GM23338 (cell line): Measurements from ENCODE around the gene FBXO15. TPM values are rescaled to one million over a fixed set of nuclear protein-coding genes. Genes with fewer than 3 reads are reported as not detected.

Source experiments
- ATAC-seq: fragments of 200-7000 bp; cut with Tn5 transposase; 3 replicates; pipeline ENCODE4 v1.9.1; 2020
- DNase-seq: peaks from one replicate; pipeline ENCODE4 v3.0.0-alpha.2; 2015; ENCODE audit warnings: low spot score
- H2AFZ ChIP-seq: fragments of 200-600 bp; sonication (generic); 2 replicates; pipeline ENCODE4 v1.8.0; 2016; ENCODE audit warnings: antibody characterized with exemption, mild to moderate bottlenecking, moderate library complexity
- H3F3A ChIP-seq: fragments of 200-600 bp; sonication (generic); replicated peaks from 2 replicates; pipeline ENCODE4 v1.8.0; 2017; ENCODE audit warnings: antibody characterized with exemption, mixed run types, low read depth
- H3K27ac ChIP-seq: fragments of 200-600 bp; sonication (generic); 2 replicates; pipeline ENCODE4 v1.6.1; 2016; ENCODE audit warnings: low read depth
- H3K27me3 ChIP-seq: fragments of 200-600 bp; sonication (generic); 2 replicates; pipeline ENCODE4 v1.8.0; 2016; ENCODE audit warnings: mild to moderate bottlenecking, mixed run types, moderate library complexity; ENCODE audit not compliant: insufficient read depth
- H3K36me3 ChIP-seq: fragments of 200-600 bp; sonication (generic); 2 replicates; pipeline ENCODE4 v1.8.0; 2016; ENCODE audit warnings: mild to moderate bottlenecking; ENCODE audit not compliant: insufficient read depth
- H3K4me1 ChIP-seq: fragments of 200-600 bp; sonication (generic); 2 replicates; pipeline ENCODE4 v1.8.0; 2016; ENCODE audit warnings: mild to moderate bottlenecking, moderate library complexity; ENCODE audit not compliant: insufficient read depth
- H3K4me2 ChIP-seq: fragments of 200-600 bp; sonication (generic); 2 replicates; pipeline ENCODE4 v1.7.1; 2017; ENCODE audit warnings: mixed run types
- H3K4me3 ChIP-seq: fragments of 200-600 bp; sonication (generic); 2 replicates; pipeline ENCODE4 v1.6.1; 2016; ENCODE audit warnings: mixed run types
- H3K79me2 ChIP-seq: fragments of 200-600 bp; sonication (generic); replicated peaks from 2 replicates; pipeline ENCODE4 v1.8.0; 2017; ENCODE audit warnings: mild to moderate bottlenecking; ENCODE audit not compliant: insufficient read depth
- H3K9me2 ChIP-seq: fragments of 200-600 bp; sonication (generic); 2 replicates; pipeline ENCODE4 v1.8.0; 2017; ENCODE audit not compliant: insufficient read depth
- H4K20me1 ChIP-seq: fragments of 200-600 bp; sonication (generic); replicated peaks from 2 replicates; pipeline ENCODE4 v1.8.0; 2017; ENCODE audit warnings: mild to moderate bottlenecking; ENCODE audit not compliant: insufficient read depth
- H3K27ac Mint-ChIP-seq: 2 replicates; pipeline ENCODE4 v1.8.0; 2020; ENCODE audit warnings: inconsistent platforms, mild to moderate bottlenecking, moderate library complexity, mixed read lengths
- H3K27me3 Mint-ChIP-seq: 3 replicates; pipeline ENCODE4 v1.8.0; 2022; ENCODE audit warnings: low read depth, mild to moderate bottlenecking, moderate library complexity, mixed read lengths, inconsistent platforms; ENCODE audit not compliant: insufficient read depth, poor library complexity
- H3K36me3 Mint-ChIP-seq: 3 replicates; pipeline ENCODE4 v1.8.0; 2021; ENCODE audit warnings: low read depth, mild to moderate bottlenecking, inconsistent platforms, moderate library complexity, mixed read lengths
- H3K4me1 Mint-ChIP-seq: 3 replicates; pipeline ENCODE4 v1.8.0; 2020; ENCODE audit warnings: mild to moderate bottlenecking, inconsistent platforms, mixed read lengths
- H3K4me3 Mint-ChIP-seq: 3 replicates; pipeline ENCODE4 v1.8.0; 2021; ENCODE audit warnings: moderate library complexity, mild to moderate bottlenecking, inconsistent platforms, mixed read lengths
- H3K9me3 Mint-ChIP-seq: 3 replicates; pipeline ENCODE4 v1.8.0; 2020; ENCODE audit warnings: moderate library complexity, mild to moderate bottlenecking, inconsistent platforms, mixed read lengths
- CREB1 ChIP-seq: fragments of 250-450 bp; sonication (Bioruptor Pico); IDR thresholded peaks from 2 replicates; pipeline ENCODE4 v1.5.0; 2020; ENCODE audit warnings: low read depth, mild to moderate bottlenecking, moderate library complexity
- EZH2 ChIP-seq: fragments of 200-600 bp; sonication (generic); IDR thresholded peaks from one replicate; pipeline ENCODE4 v1.8.0; 2017; ENCODE audit warnings: antibody characterized with exemption, mild to moderate bottlenecking, low read depth; ENCODE audit not compliant: unreplicated experiment
- EZH2phosphoT487 ChIP-seq: fragments of 200-600 bp; sonication (generic); IDR thresholded peaks from one replicate; pipeline ENCODE4 v1.8.1; 2018; ENCODE audit warnings: antibody characterized with exemption; ENCODE audit not compliant: unreplicated experiment
- JUNB ChIP-seq: IDR thresholded peaks from one replicate; pipeline ENCODE4 v1.6.1; 2016; ENCODE audit warnings: antibody characterized with exemption; ENCODE audit not compliant: unreplicated experiment
- NANOG ChIP-seq: IDR thresholded peaks from 2 replicates; pipeline ENCODE4 v1.6.1; 2016; ENCODE audit warnings: antibody characterized with exemption, borderline replicate concordance
- POLR2AphosphoS5 ChIP-seq: IDR thresholded peaks from 2 replicates; pipeline ENCODE4 v1.6.1; 2016; ENCODE audit warnings: antibody characterized with exemption, low read depth
- STAT1 ChIP-seq: IDR thresholded peaks from one replicate; pipeline ENCODE4 v1.6.1; 2016; ENCODE audit warnings: antibody characterized with exemption; ENCODE audit not compliant: unreplicated experiment
- ZNF114 ChIP-seq: fragments of 250-450 bp; sonication (Bioruptor Pico); IDR thresholded peaks from 2 replicates; pipeline ENCODE4 v1.5.0; 2020; ENCODE audit warnings: mild to moderate bottlenecking, moderate library complexity
- ZNF331 ChIP-seq: fragments of 250-450 bp; sonication (Bioruptor Pico); IDR thresholded peaks from 2 replicates; pipeline ENCODE4 v1.5.0; 2020; ENCODE audit warnings: low read depth, mild to moderate bottlenecking, moderate library complexity
- polyA plus RNA-seq: library from polyadenylated mRNA; unstranded; fragments of >200 nt; fragmentation: Nextera tagmentation; extraction: Ambion mirVana; gene quantifications from 2 replicates; pipeline ENCODE4 v1.2.1, GENCODE V29; 2016
- total RNA-seq: library from RNA; depleted of rRNA; stranded (reverse); fragments of >200 nt; shearing (Covaris generic); gene quantifications from 2 replicates; pipeline ENCODE4 v1.2.3, GENCODE V29; 2014
- TF ChIP-seq, protein P1 (sequence below): fragments of 250-450 bp; sonication (Bioruptor Pico); IDR thresholded peaks from 2 replicates; pipeline ENCODE4 v1.5.0; 2020; ENCODE audit warnings: mild to moderate bottlenecking, moderate library complexity
- TF ChIP-seq, protein P2 (sequence below): IDR thresholded peaks from 2 replicates; pipeline ENCODE4 v1.6.1; 2016; ENCODE audit warnings: antibody characterized with exemption
- TF ChIP-seq, protein P3 (sequence below), 2 experiments: fragments of 200-600 bp in 1 of 2; sonication (generic) in 1 of 2; conservative IDR thresholded peaks; 2 replicates each; pipeline versions ENCODE4 v1.5.1 to v1.6.1; 2016 to 2017; ENCODE audit warnings: antibody characterized with exemption in 2 of 2, low read depth in 2 of 2, mild to moderate bottlenecking in 2 of 2, moderate library complexity in 1 of 2
- TF ChIP-seq, protein P4 (sequence below): IDR thresholded peaks from one replicate; pipeline ENCODE4 v1.6.1; 2018; ENCODE audit warnings: antibody characterized with exemption; ENCODE audit not compliant: unreplicated experiment

The FBXO15 gene
- total and polyA plus RNA-seq, 2 experiments from 2014 or later: 0.21 to 0.53 TPM

DNA sequence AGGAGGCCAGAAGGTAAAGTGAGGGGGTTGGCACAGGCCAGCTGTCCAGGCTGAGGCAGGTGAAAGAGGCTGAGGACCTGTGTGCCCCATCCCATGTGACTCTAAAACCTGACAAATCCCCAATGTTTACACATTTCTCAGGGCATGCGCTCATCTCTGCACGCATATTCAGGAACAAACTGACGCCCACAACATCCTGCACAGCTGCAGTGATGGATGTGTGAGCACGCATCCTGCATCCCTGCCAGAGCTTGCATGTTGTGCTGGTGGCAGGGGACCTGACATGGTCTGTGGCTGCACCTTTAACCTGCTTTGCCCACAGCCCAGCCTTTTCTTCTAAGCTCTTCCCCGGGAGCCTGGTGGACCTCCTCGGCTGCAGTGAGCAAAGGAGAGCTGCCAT is 83.1 kb downstream of the FBXO15 start:
- Mint-ChIP-seq H3K9me3 (no peaks in the 10 kb centered on the region; the same call in 2 of the 3 replicates), H3K27ac (no peak overlapping the region), H3K4me3 (no peak overlapping the region), H3K4me1 (peaks cover 8% of the 10 kb centered on the region; the same call in 2 of the 3 replicates), H3K36me3 (no peaks in the 10 kb centered on the region), H3K27me3 (peaks cover 7% of the 10 kb centered on the region)
- no peaks in the 10 kb centered on the region for H3K9me2 ChIP-seq
- no peak overlapping the region for H2AFZ ChIP-seq
- no peaks in the 10 kb centered on the region for H3K79me2 ChIP-seq
- TF ChIP-seq, protein P1, sequence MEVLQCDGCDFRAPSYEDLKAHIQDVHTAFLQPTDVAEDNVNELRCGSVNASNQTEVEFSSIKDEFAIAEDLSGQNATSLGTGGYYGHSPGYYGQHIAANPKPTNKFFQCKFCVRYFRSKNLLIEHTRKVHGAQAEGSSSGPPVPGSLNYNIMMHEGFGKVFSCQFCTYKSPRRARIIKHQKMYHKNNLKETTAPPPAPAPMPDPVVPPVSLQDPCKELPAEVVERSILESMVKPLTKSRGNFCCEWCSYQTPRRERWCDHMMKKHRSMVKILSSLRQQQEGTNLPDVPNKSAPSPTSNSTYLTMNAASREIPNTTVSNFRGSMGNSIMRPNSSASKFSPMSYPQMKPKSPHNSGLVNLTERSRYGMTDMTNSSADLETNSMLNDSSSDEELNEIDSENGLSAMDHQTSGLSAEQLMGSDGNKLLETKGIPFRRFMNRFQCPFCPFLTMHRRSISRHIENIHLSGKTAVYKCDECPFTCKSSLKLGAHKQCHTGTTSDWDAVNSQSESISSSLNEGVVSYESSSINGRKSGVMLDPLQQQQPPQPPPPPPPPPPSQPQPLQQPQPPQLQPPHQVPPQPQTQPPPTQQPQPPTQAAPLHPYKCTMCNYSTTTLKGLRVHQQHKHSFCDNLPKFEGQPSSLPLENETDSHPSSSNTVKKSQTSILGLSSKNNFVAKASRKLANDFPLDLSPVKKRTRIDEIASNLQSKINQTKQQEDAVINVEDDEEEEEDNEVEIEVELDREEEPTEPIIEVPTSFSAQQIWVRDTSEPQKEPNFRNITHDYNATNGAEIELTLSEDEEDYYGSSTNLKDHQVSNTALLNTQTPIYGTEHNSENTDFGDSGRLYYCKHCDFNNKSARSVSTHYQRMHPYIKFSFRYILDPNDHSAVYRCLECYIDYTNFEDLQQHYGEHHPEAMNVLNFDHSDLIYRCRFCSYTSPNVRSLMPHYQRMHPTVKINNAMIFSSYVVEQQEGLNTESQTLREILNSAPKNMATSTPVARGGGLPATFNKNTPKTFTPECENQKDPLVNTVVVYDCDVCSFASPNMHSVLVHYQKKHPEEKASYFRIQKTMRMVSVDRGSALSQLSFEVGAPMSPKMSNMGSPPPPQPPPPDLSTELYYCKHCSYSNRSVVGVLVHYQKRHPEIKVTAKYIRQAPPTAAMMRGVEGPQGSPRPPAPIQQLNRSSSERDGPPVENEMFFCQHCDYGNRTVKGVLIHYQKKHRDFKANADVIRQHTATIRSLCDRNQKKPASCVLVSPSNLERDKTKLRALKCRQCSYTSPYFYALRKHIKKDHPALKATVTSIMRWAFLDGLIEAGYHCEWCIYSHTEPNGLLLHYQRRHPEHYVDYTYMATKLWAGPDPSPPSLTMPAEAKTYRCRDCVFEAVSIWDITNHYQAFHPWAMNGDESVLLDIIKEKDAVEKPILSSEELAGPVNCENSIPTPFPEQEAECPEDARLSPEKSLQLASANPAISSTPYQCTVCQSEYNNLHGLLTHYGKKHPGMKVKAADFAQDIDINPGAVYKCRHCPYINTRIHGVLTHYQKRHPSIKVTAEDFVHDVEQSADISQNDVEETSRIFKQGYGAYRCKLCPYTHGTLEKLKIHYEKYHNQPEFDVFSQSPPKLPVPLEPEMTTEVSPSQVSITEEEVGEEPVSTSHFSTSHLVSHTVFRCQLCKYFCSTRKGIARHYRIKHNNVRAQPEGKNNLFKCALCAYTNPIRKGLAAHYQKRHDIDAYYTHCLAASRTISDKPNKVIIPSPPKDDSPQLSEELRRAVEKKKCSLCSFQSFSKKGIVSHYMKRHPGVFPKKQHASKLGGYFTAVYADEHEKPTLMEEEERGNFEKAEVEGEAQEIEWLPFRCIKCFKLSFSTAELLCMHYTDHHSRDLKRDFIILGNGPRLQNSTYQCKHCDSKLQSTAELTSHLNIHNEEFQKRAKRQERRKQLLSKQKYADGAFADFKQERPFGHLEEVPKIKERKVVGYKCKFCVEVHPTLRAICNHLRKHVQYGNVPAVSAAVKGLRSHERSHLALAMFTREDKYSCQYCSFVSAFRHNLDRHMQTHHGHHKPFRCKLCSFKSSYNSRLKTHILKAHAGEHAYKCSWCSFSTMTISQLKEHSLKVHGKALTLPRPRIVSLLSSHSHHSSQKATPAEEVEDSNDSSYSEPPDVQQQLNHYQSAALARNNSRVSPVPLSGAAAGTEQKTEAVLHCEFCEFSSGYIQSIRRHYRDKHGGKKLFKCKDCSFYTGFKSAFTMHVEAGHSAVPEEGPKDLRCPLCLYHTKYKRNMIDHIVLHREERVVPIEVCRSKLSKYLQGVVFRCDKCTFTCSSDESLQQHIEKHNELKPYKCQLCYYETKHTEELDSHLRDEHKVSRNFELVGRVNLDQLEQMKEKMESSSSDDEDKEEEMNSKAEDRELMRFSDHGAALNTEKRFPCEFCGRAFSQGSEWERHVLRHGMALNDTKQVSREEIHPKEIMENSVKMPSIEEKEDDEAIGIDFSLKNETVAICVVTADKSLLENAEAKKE: no peak
- no peak for TF ChIP-seq EZH2phosphoT487
- TF ChIP-seq NANOG: no peak
- TF ChIP-seq, protein P2, sequence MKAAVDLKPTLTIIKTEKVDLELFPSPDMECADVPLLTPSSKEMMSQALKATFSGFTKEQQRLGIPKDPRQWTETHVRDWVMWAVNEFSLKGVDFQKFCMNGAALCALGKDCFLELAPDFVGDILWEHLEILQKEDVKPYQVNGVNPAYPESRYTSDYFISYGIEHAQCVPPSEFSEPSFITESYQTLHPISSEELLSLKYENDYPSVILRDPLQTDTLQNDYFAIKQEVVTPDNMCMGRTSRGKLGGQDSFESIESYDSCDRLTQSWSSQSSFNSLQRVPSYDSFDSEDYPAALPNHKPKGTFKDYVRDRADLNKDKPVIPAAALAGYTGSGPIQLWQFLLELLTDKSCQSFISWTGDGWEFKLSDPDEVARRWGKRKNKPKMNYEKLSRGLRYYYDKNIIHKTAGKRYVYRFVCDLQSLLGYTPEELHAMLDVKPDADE: no peak
- no peak for TF ChIP-seq ZNF114 (CRISPR knock-in tag)
- TF ChIP-seq, protein P3, sequence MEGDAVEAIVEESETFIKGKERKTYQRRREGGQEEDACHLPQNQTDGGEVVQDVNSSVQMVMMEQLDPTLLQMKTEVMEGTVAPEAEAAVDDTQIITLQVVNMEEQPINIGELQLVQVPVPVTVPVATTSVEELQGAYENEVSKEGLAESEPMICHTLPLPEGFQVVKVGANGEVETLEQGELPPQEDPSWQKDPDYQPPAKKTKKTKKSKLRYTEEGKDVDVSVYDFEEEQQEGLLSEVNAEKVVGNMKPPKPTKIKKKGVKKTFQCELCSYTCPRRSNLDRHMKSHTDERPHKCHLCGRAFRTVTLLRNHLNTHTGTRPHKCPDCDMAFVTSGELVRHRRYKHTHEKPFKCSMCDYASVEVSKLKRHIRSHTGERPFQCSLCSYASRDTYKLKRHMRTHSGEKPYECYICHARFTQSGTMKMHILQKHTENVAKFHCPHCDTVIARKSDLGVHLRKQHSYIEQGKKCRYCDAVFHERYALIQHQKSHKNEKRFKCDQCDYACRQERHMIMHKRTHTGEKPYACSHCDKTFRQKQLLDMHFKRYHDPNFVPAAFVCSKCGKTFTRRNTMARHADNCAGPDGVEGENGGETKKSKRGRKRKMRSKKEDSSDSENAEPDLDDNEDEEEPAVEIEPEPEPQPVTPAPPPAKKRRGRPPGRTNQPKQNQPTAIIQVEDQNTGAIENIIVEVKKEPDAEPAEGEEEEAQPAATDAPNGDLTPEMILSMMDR (conservative IDR thresholded peaks at IDR 0.05; ENCODE audit: low read depth in 2 of 2): no peak
- TF ChIP-seq EZH2: no peak
- TF ChIP-seq CREB1: no peak
- no peak for TF ChIP-seq POLR2AphosphoS5
- no peak for TF ChIP-seq ZNF331 (CRISPR knock-in tag)
- TF ChIP-seq STAT1: no peak
- TF ChIP-seq JUNB: no peak
- TF ChIP-seq, protein P4, sequence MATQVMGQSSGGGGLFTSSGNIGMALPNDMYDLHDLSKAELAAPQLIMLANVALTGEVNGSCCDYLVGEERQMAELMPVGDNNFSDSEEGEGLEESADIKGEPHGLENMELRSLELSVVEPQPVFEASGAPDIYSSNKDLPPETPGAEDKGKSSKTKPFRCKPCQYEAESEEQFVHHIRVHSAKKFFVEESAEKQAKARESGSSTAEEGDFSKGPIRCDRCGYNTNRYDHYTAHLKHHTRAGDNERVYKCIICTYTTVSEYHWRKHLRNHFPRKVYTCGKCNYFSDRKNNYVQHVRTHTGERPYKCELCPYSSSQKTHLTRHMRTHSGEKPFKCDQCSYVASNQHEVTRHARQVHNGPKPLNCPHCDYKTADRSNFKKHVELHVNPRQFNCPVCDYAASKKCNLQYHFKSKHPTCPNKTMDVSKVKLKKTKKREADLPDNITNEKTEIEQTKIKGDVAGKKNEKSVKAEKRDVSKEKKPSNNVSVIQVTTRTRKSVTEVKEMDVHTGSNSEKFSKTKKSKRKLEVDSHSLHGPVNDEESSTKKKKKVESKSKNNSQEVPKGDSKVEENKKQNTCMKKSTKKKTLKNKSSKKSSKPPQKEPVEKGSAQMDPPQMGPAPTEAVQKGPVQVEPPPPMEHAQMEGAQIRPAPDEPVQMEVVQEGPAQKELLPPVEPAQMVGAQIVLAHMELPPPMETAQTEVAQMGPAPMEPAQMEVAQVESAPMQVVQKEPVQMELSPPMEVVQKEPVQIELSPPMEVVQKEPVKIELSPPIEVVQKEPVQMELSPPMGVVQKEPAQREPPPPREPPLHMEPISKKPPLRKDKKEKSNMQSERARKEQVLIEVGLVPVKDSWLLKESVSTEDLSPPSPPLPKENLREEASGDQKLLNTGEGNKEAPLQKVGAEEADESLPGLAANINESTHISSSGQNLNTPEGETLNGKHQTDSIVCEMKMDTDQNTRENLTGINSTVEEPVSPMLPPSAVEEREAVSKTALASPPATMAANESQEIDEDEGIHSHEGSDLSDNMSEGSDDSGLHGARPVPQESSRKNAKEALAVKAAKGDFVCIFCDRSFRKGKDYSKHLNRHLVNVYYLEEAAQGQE: no peak
- no peaks in the 10 kb centered on the region for H3K4me1 ChIP-seq
- no peaks in the 10 kb centered on the region for H3K27me3 ChIP-seq
- no peak overlapping the region for H3K4me3 ChIP-seq
- no peak overlapping the region for H3K27ac ChIP-seq
- DNase-seq (no peak), ATAC-seq (no peak)
- no peaks in the 10 kb centered on the region for H3K36me3 ChIP-seq
- H3K4me2 ChIP-seq: no peak overlapping the region
- no peaks in the 10 kb centered on the region for H4K20me1 ChIP-seq
- no peaks in the 10 kb centered on the region for H3F3A ChIP-seq
